Hepatocyte (in vitro differentiated cells): ENCODE results near the gene P4HB. TPM values are rescaled to one million over a fixed set of nuclear protein-coding genes. Genes with fewer than 3 reads are reported as not detected.

Experiments
- DNase-seq: peaks from one replicate; pipeline ENCODE4 v3.0.0-alpha.2; 2016; ENCODE audit warnings: low spot score
- H2AFZ ChIP-seq: fragments of 200-600 bp; sonication (generic); 2 replicates; pipeline ENCODE4 v1.6.0; 2016; ENCODE audit warnings: antibody characterized with exemption, mild to moderate bottlenecking
- H3K27ac ChIP-seq: fragments of 200-600 bp; sonication (generic); 2 replicates; pipeline ENCODE4 v1.5.1; 2016; ENCODE audit warnings: mild to moderate bottlenecking
- H3K27me3 ChIP-seq: fragments of 200-600 bp; sonication (generic); 2 replicates; pipeline ENCODE4 v1.6.1; 2016
- H3K36me3 ChIP-seq: fragments of 200-600 bp; sonication (generic); replicated peaks from 2 replicates; pipeline ENCODE4 v1.5.1; 2016; ENCODE audit warnings: low read depth; ENCODE audit not compliant: insufficient read depth
- H3K4me1 ChIP-seq: fragments of 200-600 bp; sonication (generic); 2 replicates; pipeline ENCODE4 v1.5.1; 2016; ENCODE audit warnings: mild to moderate bottlenecking, moderate library complexity; ENCODE audit not compliant: insufficient read depth
- H3K4me2 ChIP-seq: fragments of 200-600 bp; sonication (generic); 2 replicates; pipeline ENCODE4 v1.6.0; 2016
- H3K4me3 ChIP-seq: fragments of 200-600 bp; sonication (generic); 2 replicates; pipeline ENCODE4 v1.5.1; 2016; ENCODE audit warnings: mild to moderate bottlenecking
- H3K79me2 ChIP-seq: fragments of 200-600 bp; sonication (generic); 2 replicates; pipeline ENCODE4 v1.6.0; 2017; ENCODE audit warnings: mild to moderate bottlenecking
- H3K9me2 ChIP-seq: fragments of 200-600 bp; sonication (generic); replicated peaks from 2 replicates; pipeline ENCODE4 v1.6.0; 2017; ENCODE audit warnings: mild to moderate bottlenecking; ENCODE audit not compliant: insufficient read depth
- H3K9me3 ChIP-seq: fragments of 200-600 bp; sonication (generic); 2 replicates; pipeline ENCODE4 v1.5.1; 2016; ENCODE audit warnings: low read depth, mild to moderate bottlenecking
- H4K20me1 ChIP-seq: fragments of 200-600 bp; sonication (generic); 2 replicates; pipeline ENCODE4 v1.6.0; 2016; ENCODE audit warnings: mild to moderate bottlenecking; ENCODE audit not compliant: insufficient read depth, poor library complexity, severe bottlenecking
- EZH2 ChIP-seq: fragments of 200-600 bp; sonication (generic); IDR thresholded peaks from 2 replicates; pipeline ENCODE4 v1.6.1; 2016; ENCODE audit warnings: antibody characterized with exemption, mild to moderate bottlenecking, borderline replicate concordance
- EZH2phosphoT487 ChIP-seq: fragments of 200-600 bp; sonication (generic); IDR thresholded peaks from one replicate; pipeline ENCODE4 v1.6.1; 2018; ENCODE audit warnings: antibody characterized with exemption, mild to moderate bottlenecking, low read depth, moderate library complexity; ENCODE audit not compliant: unreplicated experiment, severe bottlenecking
- WGBS: methylation state at CpG from one replicate; pipeline ENCODE4 v1.1.6; 2016; ENCODE audit warnings: low lambda C conversion rate; ENCODE audit errors: missing lambda C conversion rate; 5-methylcytosine and 5-hydroxymethylcytosine counted together
- polyA plus RNA-seq: library from polyadenylated mRNA; unstranded; fragments of >200 nt; fragmentation: Nextera tagmentation; extraction: Ambion mirVana; gene quantifications from 2 replicates; pipeline ENCODE4 v1.2.1, GENCODE V29; 2016
- total RNA-seq: library from RNA; depleted of rRNA; stranded (reverse); fragments of >200 nt; gene quantifications from 2 replicates; pipeline ENCODE4 v1.2.3, GENCODE V29; 2014
- TF ChIP-seq, protein P1 (sequence below): fragments of 200-600 bp; sonication (generic); IDR thresholded peaks from 2 replicates; pipeline ENCODE4 v1.5.1; 2016; ENCODE audit warnings: antibody characterized with exemption, mild to moderate bottlenecking; ENCODE audit not compliant: poor library complexity

Gene P4HB
- total and polyA plus RNA-seq, 2 experiments from 2014 or later: 1,240 to 1,316 TPM

DNA sequence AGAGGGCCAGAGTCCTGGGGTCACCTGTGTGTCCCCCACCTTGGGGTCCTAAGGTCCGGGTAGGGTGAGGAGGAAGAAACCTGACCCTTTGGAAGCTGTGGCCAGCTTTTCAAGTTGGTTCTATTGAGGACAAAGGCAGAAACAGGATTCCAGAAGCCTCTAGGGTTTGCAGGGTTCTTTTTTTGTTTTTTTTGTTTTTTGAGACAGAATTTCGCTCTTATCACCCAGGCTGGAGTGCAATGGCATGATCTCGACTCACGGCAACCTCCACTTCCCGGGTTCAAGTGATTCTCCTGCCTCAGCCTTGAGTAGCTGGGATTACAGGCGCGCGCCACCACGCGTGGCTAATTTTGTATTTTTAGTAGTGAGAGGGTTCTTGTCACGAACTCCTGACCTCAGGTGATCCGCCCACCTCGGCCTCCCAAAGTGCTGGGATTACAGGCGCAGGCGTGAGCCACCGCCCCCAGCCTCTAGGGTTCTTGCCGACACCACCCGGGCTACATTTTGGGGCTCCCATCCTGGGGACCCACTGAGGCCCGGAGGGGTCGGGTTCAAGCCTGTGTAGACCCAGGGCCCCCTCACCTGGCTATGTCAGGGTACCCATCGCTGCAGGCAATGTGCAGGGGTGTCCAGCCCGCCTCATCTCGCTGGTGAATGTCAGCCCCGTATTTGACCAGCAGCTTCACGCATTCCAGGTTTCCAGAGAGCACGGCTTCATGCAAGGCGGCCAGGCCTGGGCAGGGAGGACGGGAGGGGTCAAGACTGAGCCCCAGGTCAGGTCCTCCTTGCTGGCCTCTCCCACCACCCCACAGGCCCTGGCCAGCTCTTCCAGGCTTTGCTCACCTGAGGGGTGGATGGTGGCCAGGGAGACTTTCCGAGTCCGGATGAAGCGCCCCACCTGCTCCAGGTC is 26.2 kb downstream of the P4HB start:
- Histone ChIP-seq H3K79me2 (peaks cover 38% of the 10 kb centered on the region), H2AFZ (peak overlapping the region; percentile 32), H3K9me3 (no peaks in the 10 kb centered on the region), H3K4me2 (peak overlapping the region; percentile 97), H3K27me3 (no peaks in the 10 kb centered on the region), H3K36me3 (no peaks in the 10 kb centered on the region), H3K27ac (peak overlapping the region; percentile 96), H4K20me1 (no peaks in the 10 kb centered on the region), H3K4me3 (peak overlapping the region; percentile 50), H3K4me1 (peaks cover 21% of the 10 kb centered on the region), H3K9me2 (no peaks in the 10 kb centered on the region)
- 86% methylated on average over 30 of the region's 31 CpGs for WGBS
- no peak for DNase-seq
- TF ChIP-seq EZH2: no peak
- no peak for TF ChIP-seq EZH2phosphoT487

DNA sequence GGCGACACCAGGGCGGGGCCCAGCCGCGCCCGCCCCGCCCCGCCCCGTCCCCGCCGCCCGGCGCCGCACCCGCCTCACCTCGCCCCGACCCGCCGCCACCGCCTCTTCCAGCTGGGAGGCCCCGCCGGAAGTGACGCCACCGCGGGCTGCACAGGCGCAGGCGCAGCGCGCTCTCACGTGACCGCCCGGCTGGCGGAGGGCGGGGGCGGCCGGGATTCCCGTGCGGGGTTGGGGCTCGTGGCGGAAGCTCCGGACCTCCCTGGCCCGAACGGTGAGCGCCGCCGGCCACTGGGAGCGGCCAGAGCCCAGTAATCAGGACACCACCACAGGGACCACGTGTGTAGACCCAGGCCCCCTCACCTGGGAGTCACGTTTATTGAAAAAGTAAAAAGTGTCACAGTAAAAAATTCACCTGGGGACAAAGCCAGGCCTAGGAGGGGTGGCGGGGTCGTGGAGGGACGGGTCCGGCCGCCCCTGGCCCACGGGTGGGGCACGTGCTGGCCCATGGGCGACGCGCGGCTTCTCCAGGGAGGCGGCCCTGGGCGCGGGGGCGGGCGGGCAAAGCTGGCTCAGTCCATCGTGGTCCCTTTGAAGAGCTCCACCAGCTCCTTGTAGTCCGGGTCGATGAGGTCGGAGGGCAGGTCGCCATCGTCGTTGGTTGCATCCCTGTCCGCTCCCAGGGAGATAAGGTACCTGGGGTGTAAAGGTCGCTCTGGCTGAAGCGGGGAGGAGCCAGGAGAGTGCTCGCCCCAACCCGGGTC is 27.0 kb downstream of the P4HB start, which contains the start of gene MCRIP1:
MCRIP1 (minus strand) TSS at position 132 of the 761 bp plus-strand sequence. CDS start 8,785 bp downstream, outside the sequence.
- no peaks in the 10 kb centered on the region for H4K20me1 ChIP-seq
- H3K27me3 ChIP-seq: no peaks in the 10 kb centered on the region
- no peaks in the 10 kb centered on the region for H3K9me2 ChIP-seq
- DNase-seq: peak; percentile 98
- H2AFZ ChIP-seq: peak within 1 kb of the TSS; percentile 40
- no peaks in the 10 kb centered on the region for H3K36me3 ChIP-seq
- peak within 1 kb of the TSS; percentile 97 for H3K4me2 ChIP-seq
- no peaks in the 10 kb centered on the region for H3K9me3 ChIP-seq
- 2% methylated on average over 49 of the region's 76 CpGs for WGBS
- H3K4me3 ChIP-seq: peak within 1 kb of the TSS; percentile 98
- TF ChIP-seq, protein P1, sequence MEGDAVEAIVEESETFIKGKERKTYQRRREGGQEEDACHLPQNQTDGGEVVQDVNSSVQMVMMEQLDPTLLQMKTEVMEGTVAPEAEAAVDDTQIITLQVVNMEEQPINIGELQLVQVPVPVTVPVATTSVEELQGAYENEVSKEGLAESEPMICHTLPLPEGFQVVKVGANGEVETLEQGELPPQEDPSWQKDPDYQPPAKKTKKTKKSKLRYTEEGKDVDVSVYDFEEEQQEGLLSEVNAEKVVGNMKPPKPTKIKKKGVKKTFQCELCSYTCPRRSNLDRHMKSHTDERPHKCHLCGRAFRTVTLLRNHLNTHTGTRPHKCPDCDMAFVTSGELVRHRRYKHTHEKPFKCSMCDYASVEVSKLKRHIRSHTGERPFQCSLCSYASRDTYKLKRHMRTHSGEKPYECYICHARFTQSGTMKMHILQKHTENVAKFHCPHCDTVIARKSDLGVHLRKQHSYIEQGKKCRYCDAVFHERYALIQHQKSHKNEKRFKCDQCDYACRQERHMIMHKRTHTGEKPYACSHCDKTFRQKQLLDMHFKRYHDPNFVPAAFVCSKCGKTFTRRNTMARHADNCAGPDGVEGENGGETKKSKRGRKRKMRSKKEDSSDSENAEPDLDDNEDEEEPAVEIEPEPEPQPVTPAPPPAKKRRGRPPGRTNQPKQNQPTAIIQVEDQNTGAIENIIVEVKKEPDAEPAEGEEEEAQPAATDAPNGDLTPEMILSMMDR: no peak
- TF ChIP-seq EZH2: no peak
- TF ChIP-seq EZH2phosphoT487: no peak
- H3K4me1 ChIP-seq: peaks cover 21% of the 10 kb centered on the region
- peak within 1 kb of the TSS; percentile 96 for H3K27ac ChIP-seq
- peaks cover 46% of the 10 kb centered on the region for H3K79me2 ChIP-seq

DNA sequence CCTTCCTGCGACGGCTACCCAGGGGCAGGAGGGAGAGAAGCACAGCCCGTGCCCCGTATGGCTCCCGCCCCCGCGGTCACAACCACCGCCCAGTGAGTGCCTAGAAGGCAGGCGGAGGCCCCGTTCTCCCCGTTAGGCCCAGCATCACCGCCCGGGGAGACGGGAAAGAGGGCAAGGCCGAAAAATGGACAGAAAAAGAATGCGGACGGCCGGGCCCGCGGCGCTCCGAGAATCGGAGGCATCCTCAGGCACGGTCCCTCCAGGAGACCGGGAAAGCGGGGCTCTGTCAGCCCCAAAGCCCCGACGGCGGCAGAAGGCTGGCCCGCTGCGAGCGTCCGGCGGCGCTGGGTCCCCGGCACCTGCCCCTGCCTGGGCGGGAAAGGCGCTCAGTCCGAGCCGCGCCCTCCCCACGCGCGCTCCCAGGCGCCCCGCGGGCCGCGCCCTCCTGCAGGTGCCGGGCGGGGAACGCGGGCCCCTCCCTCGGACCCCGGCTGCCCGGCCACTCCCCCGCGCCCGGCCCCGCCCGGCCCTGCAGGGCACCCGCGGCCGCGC is 27.7 kb downstream of the P4HB start:
- Histone ChIP-seq H3K36me3 (no peaks in the 10 kb centered on the region), H4K20me1 (no peaks in the 10 kb centered on the region), H3K79me2 (peaks cover 52% of the 10 kb centered on the region), H3K4me2 (peak overlapping the region; percentile 88), H3K9me3 (no peaks in the 10 kb centered on the region), H2AFZ (peak overlapping the region; percentile 40), H3K4me1 (peaks cover 21% of the 10 kb centered on the region), H3K4me3 (peak overlapping the region; percentile 98), H3K9me2 (no peaks in the 10 kb centered on the region), H3K27me3 (no peaks in the 10 kb centered on the region), H3K27ac (peak overlapping the region; percentile 91)
- DNase-seq: peak; percentile 55
- TF ChIP-seq EZH2: no peak
- TF ChIP-seq, protein P1: no peak
- no peak for TF ChIP-seq EZH2phosphoT487
- WGBS: 2% methylated on average over 23 of the region's 65 CpGs
